ENCODE data around the gene ANKH. TPM values are rescaled to one million over a fixed set of nuclear protein-coding genes. Genes with fewer than 3 reads are reported as not detected.

ANKH gene
- polyA plus RNA-seq, 2 of the 4 experiments (the other 2 are of a cell fraction): 11.7 to 17.3 TPM

DNA sequence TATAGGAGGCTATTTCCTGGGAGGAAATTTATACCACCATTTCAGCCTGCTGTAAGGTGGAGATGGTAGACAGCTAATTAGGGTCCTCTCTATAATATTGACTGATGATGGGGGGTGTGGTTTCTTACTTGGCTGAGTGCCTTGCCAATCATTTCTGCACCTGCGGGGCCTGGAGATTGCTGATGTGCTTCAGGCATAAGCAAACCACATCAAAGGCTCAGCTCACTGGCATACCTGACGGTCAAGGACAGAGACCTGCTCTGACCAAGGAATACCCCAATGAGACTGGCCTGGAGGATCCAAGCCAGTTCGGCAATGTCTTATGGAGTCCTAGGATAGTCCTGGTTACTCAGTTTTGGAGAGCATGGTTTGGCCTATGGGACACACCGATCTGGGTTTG lies 29.5 kb downstream of the ANKH start:
- Histone ChIP-seq H3K9me3 (no peaks in the 10 kb centered on the region), H3K4me1 (no peaks in the 10 kb centered on the region), H3K4me2 (no peak overlapping the region), H3K4me3 (no peak overlapping the region), H3K27ac (no peak overlapping the region)
- FAIRE-seq (no peak), ATAC-seq (no peak), DNase-seq (ENCODE audit: low read depth in 1 of 2, low spot score in 1 of 2) (no peak)
- ChIA-PET CTCF (interaction anchor here (1.3 kb wide), 1 partner anchor 122 kb away, joined by 3 read pairs; no protein-coding TSS in a partner anchor), POLR2A (no interaction called here)
- TF ChIP-seq MAFK (IDR thresholded peaks at IDR 0.05; ENCODE audit: partially characterized antibody): no peak
- TF ChIP-seq, protein P1, sequence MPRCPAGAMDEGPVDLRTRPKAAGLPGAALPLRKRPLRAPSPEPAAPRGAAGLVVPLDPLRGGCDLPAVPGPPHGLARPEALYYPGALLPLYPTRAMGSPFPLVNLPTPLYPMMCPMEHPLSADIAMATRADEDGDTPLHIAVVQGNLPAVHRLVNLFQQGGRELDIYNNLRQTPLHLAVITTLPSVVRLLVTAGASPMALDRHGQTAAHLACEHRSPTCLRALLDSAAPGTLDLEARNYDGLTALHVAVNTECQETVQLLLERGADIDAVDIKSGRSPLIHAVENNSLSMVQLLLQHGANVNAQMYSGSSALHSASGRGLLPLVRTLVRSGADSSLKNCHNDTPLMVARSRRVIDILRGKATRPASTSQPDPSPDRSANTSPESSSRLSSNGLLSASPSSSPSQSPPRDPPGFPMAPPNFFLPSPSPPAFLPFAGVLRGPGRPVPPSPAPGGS (IDR thresholded peaks at IDR 0.05): no peak
- no peak for TF ChIP-seq JUNB (IDR thresholded peaks at IDR 0.05)
- TF ChIP-seq PHF8 (IDR thresholded peaks at IDR 0.05; ENCODE audit: borderline replicate concordance, low read depth): no peak
- TF ChIP-seq GATA3 (IDR thresholded peaks at IDR 0.05; ENCODE audit: borderline replicate concordance): no peak
- no peak for TF ChIP-seq EHF (CRISPR knock-in tag; IDR thresholded peaks at IDR 0.05)
- TF ChIP-seq ZNF302 (CRISPR knock-in tag; IDR thresholded peaks at IDR 0.05): no peak
- TF ChIP-seq, protein P2, sequence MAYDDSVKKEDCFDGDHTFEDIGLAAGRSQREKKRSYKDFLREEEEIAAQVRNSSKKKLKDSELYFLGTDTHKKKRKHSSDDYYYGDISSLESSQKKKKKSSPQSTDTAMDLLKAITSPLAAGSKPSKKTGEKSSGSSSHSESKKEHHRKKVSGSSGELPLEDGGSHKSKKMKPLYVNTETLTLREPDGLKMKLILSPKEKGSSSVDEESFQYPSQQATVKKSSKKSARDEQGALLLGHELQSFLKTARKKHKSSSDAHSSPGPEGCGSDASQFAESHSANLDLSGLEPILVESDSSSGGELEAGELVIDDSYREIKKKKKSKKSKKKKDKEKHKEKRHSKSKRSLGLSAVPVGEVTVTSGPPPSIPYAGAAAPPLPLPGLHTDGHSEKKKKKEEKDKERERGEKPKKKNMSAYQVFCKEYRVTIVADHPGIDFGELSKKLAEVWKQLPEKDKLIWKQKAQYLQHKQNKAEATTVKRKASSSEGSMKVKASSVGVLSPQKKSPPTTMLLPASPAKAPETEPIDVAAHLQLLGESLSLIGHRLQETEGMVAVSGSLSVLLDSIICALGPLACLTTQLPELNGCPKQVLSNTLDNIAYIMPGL (CRISPR knock-in tag; IDR thresholded peaks at IDR 0.05; ENCODE audit: borderline replicate concordance): no peak
- TF ChIP-seq FOXS1 (CRISPR knock-in tag; IDR thresholded peaks at IDR 0.05): no peak
- 89% methylated on average over 2 of the region's 4 CpGs for WGBS (ENCODE audit: missing lambda C conversion rate)

DNA sequence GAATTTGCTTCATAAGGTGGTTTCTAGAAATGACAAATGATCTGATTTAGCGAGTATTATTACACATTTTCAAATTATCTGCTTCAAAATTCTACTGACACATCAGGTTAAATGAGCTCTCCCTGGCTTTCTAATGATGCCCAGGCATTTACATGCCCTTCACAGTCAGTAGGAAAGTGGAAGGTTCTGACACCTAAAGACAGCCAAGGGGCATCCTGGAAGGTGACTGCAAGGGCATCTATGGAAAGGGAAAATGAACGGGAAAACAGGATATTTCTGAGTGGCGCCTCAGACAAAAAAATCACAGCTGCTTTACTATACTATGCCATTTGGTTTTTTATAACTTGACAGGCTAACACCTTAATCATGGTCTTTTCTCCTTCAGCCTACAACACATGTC lies 31.0 kb downstream of the ANKH start:
- TF ChIP-seq NR3C1 (IDR thresholded peaks at IDR 0.05) (no peak), ESRRA (IDR thresholded peaks at IDR 0.05; ENCODE audit: borderline replicate concordance, low read length) (no peak), GATA3 (IDR thresholded peaks at IDR 0.05; ENCODE audit: borderline replicate concordance) (no peak), CHD2 (IDR thresholded peaks at IDR 0.05; ENCODE audit: low read length, partially characterized antibody) (no peak), POLR2A (IDR thresholded peaks at IDR 0.05; ENCODE audit: low read length) (no peak), HOXA7 (CRISPR knock-in tag; IDR thresholded peaks at IDR 0.05) (no peak), HOXB13 (CRISPR knock-in tag; IDR thresholded peaks at IDR 0.05; ENCODE audit: low read depth) (no peak), KDM5A (IDR thresholded peaks at IDR 0.05) (no peak), ZFP36 (IDR thresholded peaks at IDR 0.05; ENCODE audit: borderline replicate concordance, partially characterized antibody) (no peak), SMC3 (IDR thresholded peaks at IDR 0.05) (no peak)
- TF ChIP-seq, protein P1 (IDR thresholded peaks at IDR 0.05): no peak
- TF ChIP-seq, protein P3, sequence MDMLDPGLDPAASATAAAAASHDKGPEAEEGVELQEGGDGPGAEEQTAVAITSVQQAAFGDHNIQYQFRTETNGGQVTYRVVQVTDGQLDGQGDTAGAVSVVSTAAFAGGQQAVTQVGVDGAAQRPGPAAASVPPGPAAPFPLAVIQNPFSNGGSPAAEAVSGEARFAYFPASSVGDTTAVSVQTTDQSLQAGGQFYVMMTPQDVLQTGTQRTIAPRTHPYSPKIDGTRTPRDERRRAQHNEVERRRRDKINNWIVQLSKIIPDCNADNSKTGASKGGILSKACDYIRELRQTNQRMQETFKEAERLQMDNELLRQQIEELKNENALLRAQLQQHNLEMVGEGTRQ (IDR thresholded peaks at IDR 0.05): no peak
- Histone ChIP-seq H3K27ac (no peak overlapping the region), H3K9me3 (no peaks in the 10 kb centered on the region), H3K4me2 (no peak overlapping the region), H3K4me3 (no peak overlapping the region), H3K4me1 (no peaks in the 10 kb centered on the region)
- FAIRE-seq: no peak
- CTCF ChIA-PET: no interaction called here
- 88% methylated on average over 3 of the region's 3 CpGs for WGBS (ENCODE audit: missing lambda C conversion rate)
- no peak for DNase-seq (ENCODE audit: low read depth in 1 of 2, low spot score in 1 of 2)
- POLR2A ChIA-PET: no interaction called here
- ATAC-seq: no peak
